K562 (cell line): ENCODE data around the gene CPA2. TPM values are rescaled to one million over a fixed set of nuclear protein-coding genes. Genes with fewer than 3 reads are reported as not detected.
"Not testable (repeated sequence)": the region's sequence is repeated elsewhere in the genome, so short reads cannot be mapped to it uniquely, and the experiment has no call there.

ENCODE experiments used
- ATAC-seq: fragments of 200-7000 bp; cut with Tn5 transposase; 3 replicates; pipeline ENCODE4 v1.9.1; 2020; ENCODE audit warnings: moderate library complexity
- BruUV-seq: library from RNA; stranded (reverse); fragments of 400-500 nt; replicated peaks from 2 replicates; lab custom pipeline; 2021; lab: Mats Ljungman, UMichigan
- CTCF ChIA-PET: fragments of 300-600 bp; formaldehyde crosslinking; extraction: SDS; loops from one replicate; lab custom pipeline; 2021; ENCODE audit warnings: low intra/inter-chr PET ratio; lab: Yijun Ruan, JAX
- POLR2A ChIA-PET: fragments of 300-600, 350-650 bp; sonication (Branson Sonifier 250); formaldehyde crosslinking; extraction: SDS; loops from one replicate; lab custom pipeline; 2021; ENCODE audit warnings: antibody characterized with exemption, inconsistent platforms; lab: Yijun Ruan, JAX
- DNase-seq, 4 experiments: peaks; one replicate each; pipeline versions ENCODE4 v3.0.0 to v3.0.0-alpha.2; 2011 to 2018; ENCODE audit warnings: low spot score in 3 of 4, mixed read lengths in 3 of 4; ENCODE audit errors: extremely low read depth in 1 of 4
- FAIRE-seq: peaks from 2 replicates; lab custom pipeline; 2011; peaks lifted over from hg19 to GRCh38; lab: Jason Lieb, UNC
- H2AFZ ChIP-seq: 2 replicates; pipeline ENCODE4 v1.6.0; 2011; ENCODE audit warnings: low read depth, low read length, control low read depth, inconsistent platforms
- H3K27ac ChIP-seq: fragments of 200-600 bp; 3 replicates; pipeline ENCODE4 v1.8.0; 2011; ENCODE audit warnings: low read depth, mild to moderate bottlenecking, control low read depth, inconsistent platforms, low read length, moderate library complexity, mixed read lengths; ENCODE audit errors: extremely low read depth
- H3K27me3 ChIP-seq, 2 experiments: fragments of 300-600 bp in 1 of 2; 2 replicates in 1 of 2; 3 replicates in 1 of 2; pipeline versions ENCODE4 v1.6.0 to v1.8.0; 2011; ENCODE audit warnings: inconsistent platforms in 2 of 2, low read length in 2 of 2, mild to moderate bottlenecking in 1 of 2, mixed read lengths in 1 of 2, moderate library complexity in 1 of 2; ENCODE audit not compliant: control insufficient read depth in 2 of 2, insufficient read depth in 2 of 2
- H3K36me3 ChIP-seq: fragments of 300-600 bp; 3 replicates; pipeline ENCODE4 v1.8.0; 2011; ENCODE audit warnings: mild to moderate bottlenecking, low read length, inconsistent platforms; ENCODE audit not compliant: control insufficient read depth, insufficient read depth
- H3K4me1 ChIP-seq, 2 experiments: fragments of 200-600 bp in 1 of 2; replicated peaks in 1 of 2; 2 replicates in 1 of 2; 3 replicates in 1 of 2; pipeline versions ENCODE4 v1.5.1 to v1.8.0; 2011; ENCODE audit warnings: inconsistent platforms in 2 of 2, low read length in 2 of 2, mild to moderate bottlenecking in 1 of 2, mixed read lengths in 1 of 2, moderate library complexity in 1 of 2; ENCODE audit not compliant: control insufficient read depth in 2 of 2, insufficient read depth in 2 of 2
- H3K4me2 ChIP-seq: 2 replicates; pipeline ENCODE4 v1.6.1; 2011; ENCODE audit warnings: low read length, control low read depth, inconsistent platforms, mixed read lengths; ENCODE audit not compliant: insufficient read depth
- H3K4me3 ChIP-seq: fragments of 200-600 bp; sonication (generic), shearing (Covaris generic); 2 replicates; pipeline ENCODE4 v1.5.1; 2016; ENCODE audit warnings: control low read depth, inconsistent platforms
- H3K79me2 ChIP-seq: fragments of 200-600 bp; 3 replicates; pipeline ENCODE4 v1.8.0; 2011; ENCODE audit warnings: low read length, inconsistent platforms; ENCODE audit not compliant: control insufficient read depth, insufficient read depth
- H3K9ac ChIP-seq, 2 experiments: 2 replicates each; pipeline versions ENCODE4 v1.6.0 to v1.6.1; 2011; ENCODE audit warnings: low read depth in 2 of 2, low read length in 2 of 2, control low read depth in 1 of 2, inconsistent platforms in 1 of 2, mild to moderate bottlenecking in 1 of 2, mixed read lengths in 1 of 2; ENCODE audit not compliant: insufficient read depth in 1 of 2
- H3K9me1 ChIP-seq: one replicate; pipeline ENCODE4 v1.6.0; 2011; ENCODE audit warnings: inconsistent platforms, mild to moderate bottlenecking, low read length, moderate library complexity; ENCODE audit not compliant: control insufficient read depth, insufficient read depth
- H3K9me3 ChIP-seq: replicated peaks from 2 replicates; pipeline ENCODE4 v1.5.1; 2011; ENCODE audit warnings: low read depth, low read length, inconsistent platforms; ENCODE audit not compliant: control insufficient read depth, insufficient read depth
- H4K20me1 ChIP-seq: replicated peaks from 2 replicates; pipeline ENCODE4 v1.6.1; 2011; ENCODE audit warnings: low read length, inconsistent platforms, mixed read lengths; ENCODE audit not compliant: control insufficient read depth, insufficient read depth
- ADNP ChIP-seq: fragments of 200-800 bp; sonication (Bioruptor generic); IDR thresholded peaks from 2 replicates; pipeline ENCODE4 v1.6.1; 2016; ENCODE audit warnings: missing genetic modification characterization, missing compliant biosample characterization
- ARID2 ChIP-seq: fragments of 450-650 bp; IDR thresholded peaks from 2 replicates; pipeline ENCODE4 v1.6.1; 2017; ENCODE audit warnings: antibody characterized with exemption, mild to moderate bottlenecking
- BCOR ChIP-seq: fragments of 450-650 bp; IDR thresholded peaks from 2 replicates; pipeline ENCODE4 v1.6.1; 2016
- FOXK1 ChIP-seq: sonication (generic); formaldehyde crosslinking; IDR thresholded peaks from 2 replicates; pipeline ENCODE4 v1.8.0; 2022; ENCODE audit warnings: missing genetic modification reagents, mild to moderate bottlenecking, borderline replicate concordance
- HDAC2 ChIP-seq: fragments of 450-650 bp; IDR thresholded peaks from 2 replicates; pipeline ENCODE4 v1.6.1; 2016; ENCODE audit warnings: mild to moderate bottlenecking
- KDM1A ChIP-seq, 2 experiments: fragments of 450-650 bp; IDR thresholded peaks; 2 replicates each; pipeline ENCODE4 v1.6.1; 2016; ENCODE audit warnings: mild to moderate bottlenecking in 2 of 2
- PHF20 ChIP-seq: fragments of 450-650 bp; IDR thresholded peaks from 2 replicates; pipeline ENCODE4 v1.6.1; 2018; ENCODE audit not compliant: partially characterized antibody
- RBM25 ChIP-seq: fragments of 200-400 bp; formaldehyde crosslinking; IDR thresholded peaks from 2 replicates; pipeline ENCODE4 v1.6.1; 2018; ENCODE audit warnings: low read length, low read depth, moderate library complexity; ENCODE audit not compliant: severe bottlenecking
- SMARCA5 ChIP-seq: fragments of 450-650 bp; IDR thresholded peaks from 2 replicates; pipeline ENCODE4 v1.6.1; 2016
- ZNF146 ChIP-seq: IDR thresholded peaks from one replicate; pipeline ENCODE4 v1.6.1; 2018; ENCODE audit warnings: missing compliant biosample characterization; ENCODE audit not compliant: unreplicated experiment
- WGBS: fragments of 100-300 bp; shearing (Covaris generic); methylation state at CpG from one replicate; pipeline ENCODE4 v1.1.6; 2016; ENCODE audit warnings: low coverage, mixed read lengths; ENCODE audit not compliant: insufficient coverage; ENCODE audit errors: missing lambda C conversion rate; 5-methylcytosine and 5-hydroxymethylcytosine counted together
- in situ Hi-C: fragments of 300-500 bp; cut with MboI; formaldehyde crosslinking; loops from 4 replicates; pipeline ENCODE4 v1.15.0; 2018; ENCODE audit warnings: inconsistent platforms, mixed read lengths
- intact Hi-C: fragments of 100-400 bp; cut with micrococcal nuclease; formaldehyde crosslinking; loops from 2 replicates; pipeline ENCODE4 v1.14.2; 2022
- polyA plus RNA-seq, 8 experiments: library from polyadenylated mRNA; depleted of rRNA in 4 of 8; stranded (reverse) in 5 of 8; unstranded in 3 of 8; fragments of >200 nt; fragmentation: Nextera tagmentation in 2 of 8; fragmentation: Illumina TruSeq in 1 of 8; extraction: Ambion mirVana in 2 of 8; extraction: Trizol in 1 of 8; gene quantifications; 2 replicates each; pipeline versions ENCODE4 v1.2.1 to v1.2.3, GENCODE V29; 2011 to 2014; ENCODE audit warnings: inconsistent platforms in 1 of 8, missing spikeins in 1 of 8
- total RNA-seq, 7 experiments: library from RNA; depleted of rRNA in 6 of 7; stranded (reverse); fragments of >200 nt in 6 of 7; fragmentation: Illumina TruSeq in 2 of 7; extraction: Trizol in 2 of 7; gene quantifications; 2 replicates each; pipeline versions ENCODE4 v1.2.1 to v1.2.3, GENCODE V29; 2011 to 2021; ENCODE audit warnings: low replicate concordance in 1 of 7

Gene CPA2
- total and polyA plus RNA-seq, 9 of the 15 experiments (the other 6 are each of a cell fraction or from before 2014, with no cell fraction given): 0.04 to 0.84 (median 0.09) TPM; not detected in 4

DNA sequence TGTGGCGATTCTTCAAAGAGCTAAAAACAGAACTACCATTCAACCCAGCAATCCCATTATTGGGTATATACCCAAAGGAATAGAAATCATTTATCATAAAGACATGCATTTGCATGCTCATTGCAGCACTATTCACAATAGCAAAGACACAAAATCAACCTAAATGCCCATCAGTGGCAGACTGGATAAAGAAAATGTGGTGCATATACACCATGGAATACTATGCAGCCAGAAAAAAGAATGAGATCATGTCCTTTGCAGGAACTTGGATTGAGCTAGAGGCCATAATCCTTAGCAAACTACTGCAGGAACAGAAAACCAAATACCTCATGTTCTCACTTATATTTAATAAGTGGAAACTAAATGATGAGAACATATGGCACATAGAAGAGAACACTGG is 20.2 kb upstream of the CPA2 start:
- CTCF ChIA-PET, H2AFZ ChIP-seq, in situ Hi-C loops, BruUV-seq, H3K9me3 ChIP-seq, H3K4me3 ChIP-seq, H3K9ac ChIP-seq, ATAC-seq, H4K20me1 ChIP-seq, H3K27ac ChIP-seq, FAIRE-seq, H3K9me1 ChIP-seq, H3K36me3 ChIP-seq, H3K4me2 ChIP-seq, H3K4me1 ChIP-seq, H3K27me3 ChIP-seq, DNase-seq, H3K79me2 ChIP-seq: not testable (repeated sequence)
- intact Hi-C loops: loop anchor here (10.0 kb wide), 2 partner anchors 238 to 588 kb away; no protein-coding TSS in a partner anchor
- TF ChIP-seq BCOR: peak; percentile 44
- peak; percentile 50 for TF ChIP-seq RBM25
- peak; percentile 11 to 62; a peak in 1 of 4 replicates for TF ChIP-seq KDM1A (IDR thresholded peaks at IDR 0.05)
- TF ChIP-seq ZNF146 (CRISPR knock-in tag): peak; percentile 94
- 0% methylated on average over 1 of the region's 1 CpG for WGBS
- POLR2A ChIA-PET: interaction anchor here (0.6 to 1.4 kb wide), 3 partner anchors 10 to 210 kb away, joined by 3 to 7 read pairs (median 3); no protein-coding TSS in a partner anchor

DNA sequence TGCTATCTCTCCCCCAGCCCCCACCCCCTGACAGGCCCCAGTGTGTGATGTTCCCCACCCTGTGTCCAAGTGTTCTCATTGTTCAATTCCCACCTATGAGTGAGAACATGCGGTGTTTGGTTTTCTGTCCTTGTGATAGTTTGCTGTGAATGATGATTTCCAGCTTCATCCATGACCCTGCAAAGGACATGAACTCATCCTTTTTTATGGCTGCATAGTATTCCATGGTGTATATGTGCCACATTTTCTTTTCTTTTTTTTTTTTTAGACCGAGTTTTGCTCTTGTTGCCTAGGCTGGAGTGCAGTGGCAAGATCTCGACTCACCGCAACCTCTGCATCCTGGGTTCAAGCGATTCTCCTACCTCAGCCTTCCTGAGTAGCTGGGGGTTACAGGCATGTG is 17.8 kb upstream of the CPA2 start:
- H3K79me2 ChIP-seq, BruUV-seq, H3K4me2 ChIP-seq, H3K4me1 ChIP-seq, in situ Hi-C loops, H3K9me3 ChIP-seq, H3K4me3 ChIP-seq, H4K20me1 ChIP-seq, H3K9me1 ChIP-seq, ATAC-seq, CTCF ChIA-PET, DNase-seq, H3K9ac ChIP-seq, H2AFZ ChIP-seq, H3K27me3 ChIP-seq, H3K27ac ChIP-seq, H3K36me3 ChIP-seq, FAIRE-seq: not testable (repeated sequence)
- TF ChIP-seq SMARCA5 (peak; percentile 53; the same call in 1 of the 2 replicates), BCOR (peak; percentile 92), PHF20 (peak; percentile 26), ADNP (tag) (peak; percentile 58; the same call in 1 of the 2 replicates), ARID2 (0 out of 2 replicates have a peak, but pooled peaks have one; percentile 15), FOXK1 (0 out of 2 replicates have a peak, but pooled peaks have one; percentile 22), ZNF146 (CRISPR knock-in tag) (peak; percentile 88), HDAC2 (peak; percentile 33; the same call in 1 of the 2 replicates)
- WGBS: 28% methylated on average over 5 of the region's 5 CpGs
- POLR2A ChIA-PET: interaction anchor here (1.4 kb wide), 1 partner anchor 12 kb away, joined by 3 read pairs; no protein-coding TSS in a partner anchor
- intact Hi-C loops: loop anchor here (10.0 kb wide), 2 partner anchors 236 to 586 kb away; no protein-coding TSS in a partner anchor
